GM19099 (cell line): Measurements from ENCODE around the gene TMA16.

ENCODE experiments used
- POLR2A ChIP-seq: IDR thresholded peaks from 3 replicates; pipeline ENCODE4 v1.6.1; 2011; ENCODE audit warnings: low read depth; ENCODE audit not compliant: insufficient read length; ENCODE audit errors: extremely low read depth

Gene TMA16

GRCh38 chr4:163542275-163542674 is 47.8 kb downstream of the TMA16 start:
- no peak for TF ChIP-seq POLR2A

DNA sequence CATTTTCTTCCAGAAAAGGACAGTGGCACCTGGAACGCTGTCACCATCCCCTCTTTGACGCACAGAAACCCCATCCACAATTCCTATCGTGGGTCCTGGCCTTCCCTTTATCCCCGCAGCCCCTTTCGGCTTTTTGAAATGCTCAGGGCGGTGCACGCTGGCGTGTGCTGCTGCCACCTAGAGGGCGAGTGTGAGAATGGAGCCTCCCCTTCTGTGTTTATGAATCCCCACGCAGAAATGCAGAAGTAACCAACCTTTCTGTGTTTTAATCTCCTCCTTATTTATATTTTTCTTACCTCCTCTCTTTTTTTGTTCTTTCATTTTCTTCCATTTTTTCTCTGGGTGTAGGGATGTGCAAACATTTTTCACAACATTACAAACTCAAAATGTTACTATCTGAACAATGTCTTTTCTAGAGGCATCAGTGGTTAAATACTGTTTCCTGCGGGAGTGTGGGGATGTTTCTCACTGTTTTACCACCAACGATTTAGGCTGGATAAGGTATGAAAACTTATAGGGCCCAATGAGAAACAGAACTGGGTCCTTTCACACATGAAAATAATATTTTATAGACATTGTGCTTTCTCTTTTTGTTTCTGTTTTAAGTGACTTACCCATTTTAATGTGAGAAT is 50.0 kb downstream of the TMA16 start:
- TF ChIP-seq POLR2A: no peak

DNA sequence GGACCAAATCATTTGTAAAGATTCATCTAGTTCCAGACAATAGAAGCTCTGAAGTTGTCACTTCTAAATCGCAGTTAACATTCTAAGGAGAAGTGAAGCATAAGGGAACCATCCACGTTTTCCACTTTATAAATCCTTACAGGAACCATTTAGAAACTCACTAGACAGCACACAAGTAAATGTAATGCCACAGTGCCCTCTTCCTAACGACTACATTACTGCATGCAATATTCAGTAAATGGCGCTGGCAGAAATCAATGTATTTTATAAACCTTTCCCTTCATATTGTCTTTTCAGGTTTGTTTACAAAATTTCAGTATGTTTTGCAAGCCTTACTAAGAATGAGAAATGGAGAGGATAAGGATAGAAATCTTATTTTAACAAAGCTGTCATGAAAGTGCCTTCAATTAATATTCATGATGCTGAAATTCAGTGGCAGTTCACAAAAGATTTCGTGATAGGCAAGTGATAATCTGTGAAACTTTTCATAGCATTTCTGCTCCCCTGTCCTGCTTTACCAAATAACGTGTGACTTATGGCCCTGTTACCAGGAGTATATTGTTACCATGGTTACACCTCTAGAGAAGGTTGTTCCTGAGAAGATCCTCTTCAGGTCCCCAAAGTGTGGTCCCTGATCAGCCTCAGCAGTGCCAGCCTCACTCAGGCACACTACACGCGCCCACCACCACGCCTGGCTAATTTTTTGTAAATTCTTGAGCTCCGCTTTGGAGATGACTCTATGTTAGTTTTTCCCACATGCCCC is 54.2 kb downstream of the TMA16 start:
- no peak for TF ChIP-seq POLR2A

DNA sequence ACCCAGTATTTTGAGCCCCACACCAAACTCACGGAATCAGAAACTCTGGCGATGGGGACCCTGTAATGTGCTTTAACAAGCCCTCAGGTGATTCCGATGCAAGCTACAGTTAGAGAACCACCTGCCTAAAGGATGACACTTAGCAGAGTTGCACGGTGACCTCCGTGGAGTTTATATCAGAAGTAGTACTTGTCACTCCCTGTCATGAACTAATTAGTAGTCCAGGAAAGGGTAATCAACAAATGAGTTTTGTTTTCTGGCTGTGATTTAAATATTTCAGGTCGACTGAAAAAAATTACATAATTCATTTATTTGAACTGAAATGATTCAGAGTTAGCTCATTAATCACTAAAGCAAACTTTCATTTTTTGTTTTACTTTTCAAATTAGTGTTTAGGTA is 56.4 kb downstream of the TMA16 start:
- no peak for TF ChIP-seq POLR2A

DNA sequence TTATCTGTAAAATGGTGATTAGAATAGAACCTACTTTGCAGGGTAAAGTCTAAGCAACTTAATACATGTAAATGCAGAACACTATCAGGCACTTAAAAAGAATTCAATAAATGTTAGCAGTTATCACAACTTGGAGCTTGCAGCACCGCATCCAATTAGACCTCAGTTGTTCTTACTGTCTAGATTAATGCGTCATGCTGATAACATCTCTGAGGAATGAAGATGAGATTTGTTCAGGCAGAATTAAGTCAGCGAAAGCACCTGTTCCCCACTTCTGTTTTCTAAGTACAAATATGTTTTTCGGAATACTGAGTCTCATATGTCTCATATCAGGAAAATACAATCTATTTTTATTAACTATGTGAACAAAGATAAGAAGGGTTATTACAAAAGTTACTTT is 58.7 kb downstream of the TMA16 start:
- no peak for TF ChIP-seq POLR2A

GRCh38 chr4:163554870-163555465 is 60.5 kb downstream of the TMA16 start:
- TF ChIP-seq POLR2A: no peak

DNA sequence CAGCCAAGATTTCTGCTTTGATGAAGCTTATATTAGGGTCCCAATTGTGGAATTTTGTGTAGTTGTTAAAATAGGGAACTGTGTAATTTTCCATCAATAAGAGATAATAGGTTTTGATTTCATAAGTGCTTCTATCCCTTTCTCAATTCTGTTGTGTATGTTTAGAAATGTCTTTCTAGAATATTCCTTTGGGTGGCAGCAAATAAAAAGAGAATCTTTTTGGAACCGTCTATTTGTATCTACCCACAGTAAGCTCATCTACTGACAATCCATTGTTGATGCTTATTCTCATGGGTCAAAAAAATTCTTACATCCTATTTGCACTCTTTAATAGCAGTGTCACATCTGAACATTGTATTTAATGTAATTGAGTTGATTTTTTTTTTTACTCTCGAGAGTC is 61.7 kb downstream of the TMA16 start:
- no peak for TF ChIP-seq POLR2A

- TF ChIP-seq POLR2A: no peak
Observed at GRCh38 chr4:163556650-163557391, 62.3 kb downstream of the TMA16 start.

DNA sequence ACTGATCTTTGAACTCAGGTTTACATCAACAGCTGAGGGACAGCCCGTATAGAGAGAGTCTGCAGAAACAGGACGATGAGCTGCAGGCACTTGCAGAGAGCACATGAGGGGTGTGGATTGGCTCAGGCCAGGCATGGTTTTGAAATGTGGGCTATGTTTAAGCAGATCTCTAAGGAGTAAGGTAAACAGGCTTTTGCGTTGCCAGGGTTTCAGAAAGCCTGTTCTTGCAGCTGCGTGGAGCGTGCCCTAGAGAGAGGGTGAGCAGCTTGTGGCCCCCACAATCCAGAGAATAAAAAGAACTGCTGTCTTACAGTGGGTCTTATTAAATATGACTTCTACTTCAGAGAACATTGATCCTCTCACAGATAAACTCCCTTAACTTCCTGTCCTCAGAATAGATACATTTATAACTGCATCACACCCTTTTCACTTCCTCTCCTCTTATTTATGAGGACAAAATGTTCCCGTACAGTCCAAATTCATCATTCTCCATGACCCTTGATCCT is 64.1 kb downstream of the TMA16 start:
- TF ChIP-seq POLR2A: no peak

- TF ChIP-seq POLR2A: no peak
Observed at GRCh38 chr4:163562496-163562895, 68.0 kb downstream of the TMA16 start.

DNA sequence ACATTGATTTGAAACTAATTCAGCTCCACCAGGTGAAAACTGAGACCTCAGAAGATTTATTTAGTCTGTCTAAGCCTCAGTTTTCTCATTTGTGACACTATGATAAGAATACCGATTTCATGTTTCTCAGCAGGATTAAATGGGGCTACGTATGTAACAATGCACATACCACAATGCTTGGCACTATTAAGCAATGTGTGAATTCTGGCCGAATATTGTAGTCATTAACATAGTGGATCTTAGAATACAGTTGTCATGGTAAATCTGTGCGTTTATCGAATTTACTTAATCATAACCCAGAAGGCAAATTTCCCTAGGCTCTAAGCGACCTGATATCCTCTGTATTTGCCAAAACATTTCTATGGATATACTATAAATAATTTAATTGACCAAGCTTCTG is 69.1 kb downstream of the TMA16 start:
- no peak for TF ChIP-seq POLR2A

DNA sequence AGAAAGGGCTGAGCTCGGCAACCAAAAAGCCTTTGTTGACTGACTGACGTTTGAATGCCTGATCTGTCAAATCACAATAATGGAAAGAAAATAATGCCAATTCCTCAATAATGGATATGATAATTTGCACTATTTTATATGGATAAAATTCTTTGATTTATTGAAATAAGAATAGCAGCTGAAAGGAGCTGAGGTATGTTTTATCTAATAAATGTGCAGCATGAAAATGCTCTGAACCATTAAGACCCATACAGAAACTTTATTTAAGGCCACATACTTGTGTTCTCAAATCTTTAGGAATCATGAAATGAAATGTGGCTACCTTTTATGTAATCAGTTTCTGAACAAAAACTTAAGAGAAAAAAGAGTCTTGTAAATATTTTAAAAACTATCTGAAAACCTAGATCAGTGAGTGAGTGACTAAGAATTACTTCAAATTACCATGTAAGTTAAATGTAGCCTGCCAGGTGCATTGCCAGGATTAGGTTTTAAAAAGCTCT is 69.8 kb downstream of the TMA16 start:
- no peak for TF ChIP-seq POLR2A

GRCh38 chr4:163565226-163566135 is 71.0 kb downstream of the TMA16 start:
- no peak for TF ChIP-seq POLR2A

DNA sequence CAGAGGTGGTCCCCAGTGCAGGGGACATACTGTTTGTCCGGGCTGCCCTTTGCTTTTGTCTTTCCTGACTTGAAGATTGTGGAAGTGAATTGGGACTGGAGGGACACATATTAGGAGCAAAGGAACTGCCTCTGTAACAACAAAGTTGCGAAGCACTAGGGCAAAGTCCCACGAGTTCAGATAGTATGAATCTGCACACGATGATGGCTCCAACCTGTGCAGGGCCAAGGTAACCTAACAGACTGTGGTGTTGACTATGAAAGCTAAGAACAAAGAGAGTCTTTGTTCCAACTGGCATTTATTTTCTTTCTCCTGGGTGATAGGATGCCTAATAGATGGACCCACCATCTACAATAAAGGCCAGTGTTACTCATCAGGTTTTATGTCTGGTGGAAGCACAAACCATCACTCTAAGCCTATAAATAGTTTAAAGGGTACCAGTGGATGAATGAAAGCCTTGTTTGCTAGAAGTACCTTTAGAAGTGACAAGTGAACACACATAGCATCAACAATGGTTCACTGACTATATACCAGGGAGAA is 71.8 kb downstream of the TMA16 start:
- TF ChIP-seq POLR2A: no peak
